ENCODE results near the gene DSG2.

DNA sequence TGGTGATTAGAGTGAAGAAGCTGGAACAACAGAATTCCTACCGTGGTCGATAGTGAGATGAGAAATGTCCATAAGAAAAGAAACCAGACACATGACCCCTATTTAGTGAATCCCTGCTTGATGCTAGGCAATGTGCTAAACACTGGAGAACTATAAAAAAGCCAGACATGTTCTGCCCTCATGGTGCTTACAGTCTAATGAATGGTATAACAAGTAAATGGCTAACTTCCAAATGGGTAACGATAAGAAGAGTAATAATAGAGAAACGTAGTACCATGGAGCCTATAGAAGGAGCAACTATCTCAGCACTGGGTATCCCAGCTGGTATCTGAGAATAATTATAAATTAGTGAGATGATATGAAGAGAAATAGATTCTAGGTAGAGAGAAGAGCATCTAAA is 5.0 kb downstream of the DSG2 start:
- TF ChIP-seq, protein P1, sequence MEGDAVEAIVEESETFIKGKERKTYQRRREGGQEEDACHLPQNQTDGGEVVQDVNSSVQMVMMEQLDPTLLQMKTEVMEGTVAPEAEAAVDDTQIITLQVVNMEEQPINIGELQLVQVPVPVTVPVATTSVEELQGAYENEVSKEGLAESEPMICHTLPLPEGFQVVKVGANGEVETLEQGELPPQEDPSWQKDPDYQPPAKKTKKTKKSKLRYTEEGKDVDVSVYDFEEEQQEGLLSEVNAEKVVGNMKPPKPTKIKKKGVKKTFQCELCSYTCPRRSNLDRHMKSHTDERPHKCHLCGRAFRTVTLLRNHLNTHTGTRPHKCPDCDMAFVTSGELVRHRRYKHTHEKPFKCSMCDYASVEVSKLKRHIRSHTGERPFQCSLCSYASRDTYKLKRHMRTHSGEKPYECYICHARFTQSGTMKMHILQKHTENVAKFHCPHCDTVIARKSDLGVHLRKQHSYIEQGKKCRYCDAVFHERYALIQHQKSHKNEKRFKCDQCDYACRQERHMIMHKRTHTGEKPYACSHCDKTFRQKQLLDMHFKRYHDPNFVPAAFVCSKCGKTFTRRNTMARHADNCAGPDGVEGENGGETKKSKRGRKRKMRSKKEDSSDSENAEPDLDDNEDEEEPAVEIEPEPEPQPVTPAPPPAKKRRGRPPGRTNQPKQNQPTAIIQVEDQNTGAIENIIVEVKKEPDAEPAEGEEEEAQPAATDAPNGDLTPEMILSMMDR (IDR thresholded peaks at IDR 0.05; ENCODE audit: insufficient read depth, low read length, poor library complexity, severe bottlenecking), result no peak
- no peak for TF ChIP-seq EZH2phosphoT487 (conservative IDR thresholded peaks at IDR 0.05; ENCODE audit: low read length)
